ENCODE measurements around the gene TERB1. TPM values are rescaled to one million over a fixed set of nuclear protein-coding genes. Genes with fewer than 3 reads are reported as not detected.

The TERB1 gene
- total and polyA plus RNA-seq, 2 of the 13 experiments (the other 11 are each of a cell fraction or from before 2014, with no cell fraction given): not detected

GRCh38 chr16:66750279-66751052, 50.9 kb downstream of the TERB1 start (continued):
- no peak for TF ChIP-seq HNRNPLL (IDR thresholded peaks at IDR 0.05; ENCODE audit: low read depth, low read length, poor library complexity, severe bottlenecking)
- TF ChIP-seq ZNF30 (CRISPR knock-in tag; IDR thresholded peaks at IDR 0.05): no peak
- no peak for TF ChIP-seq MBD4 (IDR thresholded peaks at IDR 0.05; ENCODE audit: borderline replicate concordance, low read length)
- TF ChIP-seq HNF1A (IDR thresholded peaks at IDR 0.05; ENCODE audit: low read depth): no peak
- TF ChIP-seq HNF1A (CRISPR knock-in tag; IDR thresholded peaks at IDR 0.05; ENCODE audit: borderline replicate concordance): 0 out of 2 replicates have a peak, but pooled peaks have one; percentile 29
- TF ChIP-seq ZNF446 (CRISPR knock-in tag; IDR thresholded peaks at IDR 0.05): 0 out of 2 replicates have a peak, but pooled peaks have one; percentile 40
- TF ChIP-seq ZNF260 (CRISPR knock-in tag; IDR thresholded peaks at IDR 0.05; ENCODE audit: borderline replicate concordance, low read depth): no peak
- no peak for TF ChIP-seq ZNF296 (CRISPR knock-in tag; conservative IDR thresholded peaks at IDR 0.05)
- TF ChIP-seq SIN3B (IDR thresholded peaks at IDR 0.05; ENCODE audit: low read length): no peak
- no peak; the same call in 1 of the 2 replicates for TF ChIP-seq ZNF501 (CRISPR knock-in tag; IDR thresholded peaks at IDR 0.05)
- TF ChIP-seq ZNF205 (CRISPR knock-in tag; IDR thresholded peaks at IDR 0.05): no peak
- no peak for TF ChIP-seq ZNF878 (CRISPR knock-in tag; IDR thresholded peaks at IDR 0.05)
- TF ChIP-seq ATF5 (CRISPR knock-in tag; IDR thresholded peaks at IDR 0.05; ENCODE audit: low read depth): no peak
- TF ChIP-seq HDAC6 (IDR thresholded peaks at IDR 0.05; ENCODE audit: low read depth, low read length): no peak
- peak; percentile 35; the same call in 1 of the 2 replicates for TF ChIP-seq HNF1B (CRISPR knock-in tag; IDR thresholded peaks at IDR 0.05)
- no peak for TF ChIP-seq FOXO1 (CRISPR knock-in tag; IDR thresholded peaks at IDR 0.05)
- no peak for TF ChIP-seq PAWR (CRISPR knock-in tag; IDR thresholded peaks at IDR 0.05; ENCODE audit: borderline replicate concordance)
- no peak for TF ChIP-seq PRDM4 (CRISPR knock-in tag; IDR thresholded peaks at IDR 0.05; ENCODE audit: borderline replicate concordance)
- no peak for TF ChIP-seq BRD4 (CRISPR knock-in tag; IDR thresholded peaks at IDR 0.05)
- TF ChIP-seq ZNF564 (CRISPR knock-in tag; IDR thresholded peaks at IDR 0.05): no peak
